Cardiac muscle cell (in vitro differentiated cells and primary cell): Measurements from ENCODE around the gene GK. TPM values are rescaled to one million over a fixed set of nuclear protein-coding genes. Genes with fewer than 3 reads are reported as not detected.

Experiments
- DNase-seq, 2 donors: peaks; one replicate each; pipeline versions ENCODE4 v3.0.0 to v3.0.0-alpha.2; 2010 to 2017; ENCODE audit warnings: low read depth in 1 of 2, low spot score in 1 of 2
- H3K27ac ChIP-seq: fragments of 200-600 bp; sonication (generic); 2 replicates; pipeline ENCODE4 v1.5.1; 2016
- H3K27me3 ChIP-seq: fragments of 200-600 bp; sonication (generic); 2 replicates; pipeline ENCODE4 v1.6.0; 2016; ENCODE audit warnings: control low read depth
- H3K36me3 ChIP-seq: fragments of 200-600 bp; sonication (generic); 2 replicates; pipeline ENCODE4 v1.5.1; 2016; ENCODE audit warnings: control low read depth
- H3K4me1 ChIP-seq: fragments of 200-600 bp; sonication (generic); 2 replicates; pipeline ENCODE4 v1.8.1; 2017; ENCODE audit warnings: low read depth, mild to moderate bottlenecking, mixed run types
- H3K4me3 ChIP-seq: fragments of 200-600 bp; sonication (generic); 2 replicates; pipeline ENCODE4 v1.5.1; 2016; ENCODE audit warnings: mild to moderate bottlenecking
- H3K9me3 ChIP-seq: fragments of 200-600 bp; sonication (generic); 2 replicates; pipeline ENCODE4 v1.5.1; 2017; ENCODE audit warnings: low read depth, mild to moderate bottlenecking, control low read depth
- polyA plus RNA-seq: library from polyadenylated mRNA; unstranded; fragments of >200 nt; fragmentation: Nextera tagmentation; extraction: Ambion mirVana; gene quantifications from 2 replicates; pipeline ENCODE4 v1.2.1, GENCODE V29; 2016
- total RNA-seq: library from RNA; depleted of rRNA; stranded (reverse); fragments of >200 nt; gene quantifications from 2 replicates; pipeline ENCODE4 v1.2.3, GENCODE V29; 2016
- TF ChIP-seq, protein P1 (sequence below): IDR thresholded peaks from 2 replicates; pipeline ENCODE4 v1.5.1; 2012; ENCODE audit warnings: low read depth, mild to moderate bottlenecking, low read length

The GK gene
- total and polyA plus RNA-seq, 2 experiments from 2014 or later = 7.3 to 13.4 TPM

- DNase-seq = no peak
These were observed 126.3 kb downstream of the GK start for GRCh38 chrX:30779453-30780030.

More at GRCh38 chrX:30779453-30780030, 126.3 kb downstream of the GK start:
- Histone ChIP-seq H3K27me3 (no peaks in the 10 kb centered on the region), H3K4me1 (no peaks in the 10 kb centered on the region), H3K27ac (no peak overlapping the region), H3K9me3 (no peaks in the 10 kb centered on the region), H3K36me3 (no peaks in the 10 kb centered on the region), H3K4me3 (no peak overlapping the region)
- TF ChIP-seq, protein P1, sequence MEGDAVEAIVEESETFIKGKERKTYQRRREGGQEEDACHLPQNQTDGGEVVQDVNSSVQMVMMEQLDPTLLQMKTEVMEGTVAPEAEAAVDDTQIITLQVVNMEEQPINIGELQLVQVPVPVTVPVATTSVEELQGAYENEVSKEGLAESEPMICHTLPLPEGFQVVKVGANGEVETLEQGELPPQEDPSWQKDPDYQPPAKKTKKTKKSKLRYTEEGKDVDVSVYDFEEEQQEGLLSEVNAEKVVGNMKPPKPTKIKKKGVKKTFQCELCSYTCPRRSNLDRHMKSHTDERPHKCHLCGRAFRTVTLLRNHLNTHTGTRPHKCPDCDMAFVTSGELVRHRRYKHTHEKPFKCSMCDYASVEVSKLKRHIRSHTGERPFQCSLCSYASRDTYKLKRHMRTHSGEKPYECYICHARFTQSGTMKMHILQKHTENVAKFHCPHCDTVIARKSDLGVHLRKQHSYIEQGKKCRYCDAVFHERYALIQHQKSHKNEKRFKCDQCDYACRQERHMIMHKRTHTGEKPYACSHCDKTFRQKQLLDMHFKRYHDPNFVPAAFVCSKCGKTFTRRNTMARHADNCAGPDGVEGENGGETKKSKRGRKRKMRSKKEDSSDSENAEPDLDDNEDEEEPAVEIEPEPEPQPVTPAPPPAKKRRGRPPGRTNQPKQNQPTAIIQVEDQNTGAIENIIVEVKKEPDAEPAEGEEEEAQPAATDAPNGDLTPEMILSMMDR = no peak

Other genes with a start within 250 kb of the GK start
- not detected in 2 replicates for gene TASL, start 75.7 kb upstream of the GK start, total RNA-seq
- gene TASL, start 75.7 kb upstream of the GK start, polyA plus RNA-seq = not detected in 2 replicates
- gene TAB3, start 235.8 kb downstream of the GK start, total RNA-seq = 22.3 and 32.3 TPM in 2 replicates
- 8.5 and 10.1 TPM in 2 replicates for gene TAB3, start 235.8 kb downstream of the GK start, polyA plus RNA-seq